ENCODE measurements around the gene ANTKMT.

- TF ChIP-seq CTCF (IDR thresholded peaks at IDR 0.05) (no peak), POLR2A (IDR thresholded peaks at IDR 0.05) (no peak)
Measured at GRCh38 chr16:725463-726187, 4.7 kb downstream of the ANTKMT start.

Data from lower leg skin (tissue), 3 donors.